ENCODE data around the gene SEMA4F. TPM values are rescaled to one million over a fixed set of nuclear protein-coding genes. Genes with fewer than 3 reads are reported as not detected.

SEMA4F gene
- total RNA-seq, 2 donors from 2014 or later, result 2.0 to 5.3 TPM

DNA sequence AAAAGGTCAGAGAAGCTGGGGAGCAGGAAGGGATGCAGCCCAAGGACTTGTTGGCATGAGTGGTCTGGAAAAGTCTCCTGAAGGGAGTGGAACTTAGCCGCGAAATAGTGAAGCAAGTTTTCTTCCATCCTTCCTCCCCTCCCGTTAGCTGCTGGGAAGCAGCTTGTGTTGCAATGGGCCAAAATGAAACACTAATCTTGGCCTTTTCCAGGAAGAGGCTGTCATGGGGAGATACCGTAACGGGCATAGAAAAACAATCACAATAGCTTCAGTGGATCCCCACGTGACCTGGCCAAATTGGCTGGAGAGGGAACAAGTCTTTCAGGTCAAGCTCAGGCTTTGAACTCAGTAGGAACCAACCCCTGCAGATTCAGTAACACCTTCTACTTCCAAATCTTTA lies 49.3 kb downstream of the SEMA4F start:
- Mint-ChIP-seq H3K9me3 (no peaks in the 10 kb centered on the region), H3K27me3 (peaks cover 11% of the 10 kb centered on the region in 2 donors), H3K36me3 (no peaks in the 10 kb centered on the region), H3K4me1 (ENCODE audit: low read depth in 2 of 2) (no peaks in the 10 kb centered on the region), H3K27ac (no peak overlapping the region), H3K4me3 (no peak overlapping the region)
- DNase-seq (ENCODE audit: low spot score) (no peak), ATAC-seq (no peak)

GRCh38 chr2:74704216-74704615 lies 50.2 kb downstream of the SEMA4F start:
- no peaks in the 10 kb centered on the region for H3K36me3 Mint-ChIP-seq
- no peak overlapping the region for H3K4me3 Mint-ChIP-seq
- H3K4me1 Mint-ChIP-seq (ENCODE audit: low read depth in 2 of 2), result no peaks in the 10 kb centered on the region
- no peak overlapping the region for H3K27ac Mint-ChIP-seq
- no peak for ATAC-seq
- DNase-seq (ENCODE audit: low spot score), result no peak
- H3K27me3 Mint-ChIP-seq, result peaks cover 9 to 11% of the 10 kb centered on the region in 2 donors
- no peaks in the 10 kb centered on the region for H3K9me3 Mint-ChIP-seq

DNA sequence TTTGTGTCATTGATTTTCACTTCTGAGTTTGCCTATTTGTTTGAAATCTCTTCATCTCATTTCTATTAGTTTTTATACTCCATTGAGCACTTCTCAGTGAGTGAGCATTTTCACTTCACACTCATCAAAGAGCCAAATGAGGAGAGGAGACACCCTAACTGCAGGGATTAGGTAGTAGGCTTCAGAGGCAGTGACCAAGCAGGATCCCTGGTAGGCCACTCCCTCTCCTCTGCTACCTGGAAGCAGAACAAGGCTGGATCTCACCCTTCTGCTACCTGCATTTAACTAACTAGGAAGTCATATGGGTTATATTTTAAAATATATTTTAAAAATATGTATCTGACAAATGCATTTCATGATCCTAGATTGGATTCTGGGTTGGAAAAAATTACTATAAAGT lies 52.7 kb downstream of the SEMA4F start:
- ATAC-seq, result no peak
- Mint-ChIP-seq H3K27ac (no peak overlapping the region), H3K4me3 (no peak overlapping the region), H3K27me3 (peaks cover 0 to 3% of the 10 kb centered on the region in 2 donors), H3K4me1 (ENCODE audit: low read depth in 2 of 2) (no peaks in the 10 kb centered on the region), H3K9me3 (no peaks in the 10 kb centered on the region), H3K36me3 (no peaks in the 10 kb centered on the region)
- DNase-seq (ENCODE audit: low spot score), result no peak

DNA sequence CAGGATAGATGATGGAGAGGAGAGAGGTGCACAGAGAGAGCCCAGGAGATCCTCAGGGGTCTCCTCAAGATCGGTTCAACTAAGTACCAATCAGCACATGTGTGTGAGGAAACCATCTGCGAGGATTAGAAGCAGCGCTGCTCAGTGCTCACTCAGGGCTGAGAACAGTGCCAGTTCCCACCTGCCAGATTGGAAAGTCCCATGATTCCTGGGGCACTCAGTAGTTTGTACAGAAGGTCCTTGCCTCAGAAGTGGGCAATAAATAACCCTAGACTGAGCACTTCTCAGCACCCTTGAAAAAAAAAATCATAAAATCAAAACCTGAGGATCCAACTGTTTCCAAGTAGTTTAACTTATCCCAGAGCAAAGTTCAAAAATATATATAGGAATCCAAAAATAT lies 53.8 kb downstream of the SEMA4F start:
- Mint-ChIP-seq H3K36me3 (no peaks in the 10 kb centered on the region), H3K4me1 (ENCODE audit: low read depth in 2 of 2) (no peaks in the 10 kb centered on the region), H3K27ac (no peak overlapping the region), H3K4me3 (no peak overlapping the region), H3K27me3 (peaks cover 0 to 2% of the 10 kb centered on the region in 2 donors), H3K9me3 (no peaks in the 10 kb centered on the region)
- DNase-seq (ENCODE audit: low spot score) (no peak), ATAC-seq (no peak)

DNA sequence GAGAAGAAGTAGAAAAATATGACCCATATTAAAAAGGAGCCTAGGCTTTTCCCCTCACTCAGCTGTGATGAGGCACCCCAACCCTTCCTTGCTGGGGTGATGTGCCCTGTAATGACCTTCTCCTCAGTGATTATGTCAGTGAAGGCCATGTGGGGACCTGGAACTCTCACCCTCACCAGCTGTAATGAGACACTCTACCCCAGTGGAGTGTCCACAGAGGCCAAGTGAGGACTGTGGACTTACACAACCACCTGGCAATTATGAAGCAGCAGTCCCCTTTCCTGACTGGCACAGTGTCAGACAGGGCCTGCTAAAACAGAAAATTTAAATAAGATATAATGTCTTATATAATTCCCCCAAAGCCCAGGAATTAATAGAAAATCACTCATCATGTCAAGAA lies 54.2 kb downstream of the SEMA4F start:
- Mint-ChIP-seq H3K4me3 (no peak overlapping the region), H3K27me3 (peaks cover 0 to 2% of the 10 kb centered on the region in 2 donors), H3K27ac (no peak overlapping the region), H3K9me3 (no peaks in the 10 kb centered on the region), H3K36me3 (no peaks in the 10 kb centered on the region), H3K4me1 (ENCODE audit: low read depth in 2 of 2) (no peaks in the 10 kb centered on the region)
- DNase-seq (ENCODE audit: low spot score) (no peak), ATAC-seq (no peak)

GRCh38 chr2:74708883-74709282 lies 54.8 kb downstream of the SEMA4F start:
- DNase-seq (ENCODE audit: low spot score) (no peak), ATAC-seq (no peak)
- Mint-ChIP-seq H3K36me3 (no peaks in the 10 kb centered on the region), H3K27ac (no peak overlapping the region), H3K4me3 (no peak overlapping the region), H3K9me3 (no peaks in the 10 kb centered on the region), H3K4me1 (ENCODE audit: low read depth in 2 of 2) (no peaks in the 10 kb centered on the region), H3K27me3 (peaks cover 0 to 2% of the 10 kb centered on the region in 2 donors)

GRCh38 chr2:74712223-74713053 lies 58.4 kb downstream of the SEMA4F start:
- H3K4me3 Mint-ChIP-seq, result no peak overlapping the region
- no peak for ATAC-seq
- no peak overlapping the region for H3K27ac Mint-ChIP-seq
- H3K9me3 Mint-ChIP-seq, result no peaks in the 10 kb centered on the region
- DNase-seq (ENCODE audit: low spot score), result no peak
- H3K36me3 Mint-ChIP-seq, result no peaks in the 10 kb centered on the region
- peaks cover 4 to 8% of the 10 kb centered on the region in 2 donors for H3K4me1 Mint-ChIP-seq (ENCODE audit: low read depth in 2 of 2)
- H3K27me3 Mint-ChIP-seq, result peaks cover 5 to 7% of the 10 kb centered on the region in 2 donors

DNA sequence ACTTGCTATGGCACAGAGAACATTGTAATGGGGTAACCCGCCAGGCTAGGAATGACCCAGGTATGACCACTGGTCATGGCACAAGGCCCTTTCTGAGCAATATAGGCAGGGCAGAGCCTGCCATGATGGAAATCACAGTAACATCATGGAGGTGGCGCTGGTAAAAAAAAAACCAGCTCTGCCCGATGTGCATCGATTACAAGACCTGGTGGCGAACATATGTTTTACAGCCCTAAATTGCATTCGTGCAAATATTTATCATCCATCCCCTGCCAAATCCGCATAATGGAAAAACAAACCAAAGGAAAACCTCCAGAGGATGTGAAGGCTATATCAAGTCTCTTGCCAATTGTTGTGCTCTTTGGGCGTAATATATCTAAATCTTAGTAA lies 60.6 kb downstream of the SEMA4F start:
- Mint-ChIP-seq H3K4me3 (peak overlapping the region; percentile 79), H3K36me3 (no peaks in the 10 kb centered on the region), H3K27ac (no peak overlapping the region), H3K4me1 (ENCODE audit: low read depth in 2 of 2) (peaks cover 4 to 8% of the 10 kb centered on the region in 2 donors), H3K27me3 (peaks cover 5 to 7% of the 10 kb centered on the region in 2 donors), H3K9me3 (no peaks in the 10 kb centered on the region)
- ATAC-seq, result no peak
- no peak for DNase-seq (ENCODE audit: low spot score)

- Mint-ChIP-seq H3K4me3 (peak overlapping the region; percentile 79), H3K9me3 (no peaks in the 10 kb centered on the region), H3K27ac (no peak overlapping the region), H3K27me3 (peaks cover 5 to 7% of the 10 kb centered on the region in 2 donors), H3K36me3 (no peaks in the 10 kb centered on the region), H3K4me1 (ENCODE audit: low read depth in 2 of 2) (peaks cover 4 to 8% of the 10 kb centered on the region in 2 donors)
- DNase-seq (ENCODE audit: low spot score) (peak; percentile 88), ATAC-seq (peak; percentile 94 to 97)
Measured at GRCh38 chr2:74715081-74715791, 61.2 kb downstream of the SEMA4F start.

- peak overlapping the region; percentile 70 for H3K4me3 Mint-ChIP-seq
- H3K27ac Mint-ChIP-seq, result no peak overlapping the region
Measured at GRCh38 chr2:74715880-74716279, 61.8 kb downstream of the SEMA4F start.

GRCh38 chr2:74719066-74719465 lies 65.0 kb downstream of the SEMA4F start:
- Mint-ChIP-seq H3K9me3 (no peaks in the 10 kb centered on the region), H3K4me1 (ENCODE audit: low read depth in 2 of 2) (peaks cover 4 to 8% of the 10 kb centered on the region in 2 donors), H3K27me3 (peaks cover 7 to 10% of the 10 kb centered on the region in 2 donors), H3K27ac (no peak overlapping the region), H3K36me3 (no peaks in the 10 kb centered on the region), H3K4me3 (no peak overlapping the region)
- DNase-seq (ENCODE audit: low spot score), result no peak
- ATAC-seq, result no peak

More at GRCh38 chr2:74715880-74716279, 61.8 kb downstream of the SEMA4F start:
- H3K27me3 Mint-ChIP-seq, result peaks cover 5 to 7% of the 10 kb centered on the region in 2 donors
- no peak for DNase-seq (ENCODE audit: low spot score)
- H3K4me1 Mint-ChIP-seq (ENCODE audit: low read depth in 2 of 2), result peaks cover 4 to 8% of the 10 kb centered on the region in 2 donors
- H3K9me3 Mint-ChIP-seq, result no peaks in the 10 kb centered on the region
- ATAC-seq, result no peak
- no peaks in the 10 kb centered on the region for H3K36me3 Mint-ChIP-seq

GRCh38 chr2:74721316-74721715 lies 67.3 kb downstream of the SEMA4F start:
- ATAC-seq, result no peak
- Mint-ChIP-seq H3K4me1 (ENCODE audit: low read depth in 2 of 2) (no peaks in the 10 kb centered on the region), H3K27me3 (peaks cover 0 to 7% of the 10 kb centered on the region in 2 donors), H3K9me3 (no peaks in the 10 kb centered on the region), H3K36me3 (no peaks in the 10 kb centered on the region), H3K27ac (no peak overlapping the region), H3K4me3 (no peak overlapping the region)
- no peak for DNase-seq (ENCODE audit: low spot score)

DNA sequence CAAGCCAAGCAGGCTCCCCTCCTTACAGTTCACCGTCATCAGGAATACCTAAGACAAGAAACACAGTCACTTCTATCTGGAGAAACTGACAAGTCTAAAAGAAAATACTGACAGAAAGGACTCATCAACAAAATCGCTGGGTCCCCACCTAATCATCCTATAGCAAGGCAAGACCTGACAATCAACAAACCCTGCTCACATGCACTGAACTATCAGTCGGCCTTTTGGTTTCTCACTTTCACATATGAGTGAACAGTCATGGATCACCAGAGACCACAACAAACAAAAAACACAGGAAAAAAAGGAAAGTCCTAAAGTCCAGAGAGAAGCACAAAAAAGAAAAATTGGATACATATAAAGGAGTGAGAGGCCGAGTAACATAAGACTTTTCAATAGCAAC lies 70.4 kb downstream of the SEMA4F start:
- no peak for DNase-seq (ENCODE audit: low spot score)
- Mint-ChIP-seq H3K36me3 (no peaks in the 10 kb centered on the region), H3K4me3 (no peak overlapping the region), H3K4me1 (ENCODE audit: low read depth in 2 of 2) (no peaks in the 10 kb centered on the region), H3K9me3 (no peaks in the 10 kb centered on the region), H3K27ac (no peak overlapping the region), H3K27me3 (peaks cover 12 to 25% of the 10 kb centered on the region in 2 donors)
- no peak for ATAC-seq

- Mint-ChIP-seq H3K9me3 (no peaks in the 10 kb centered on the region), H3K36me3 (no peaks in the 10 kb centered on the region), H3K27me3 (peaks cover 12 to 27% of the 10 kb centered on the region in 2 donors), H3K4me1 (ENCODE audit: low read depth in 2 of 2) (no peaks in the 10 kb centered on the region), H3K4me3 (no peak overlapping the region), H3K27ac (no peak overlapping the region)
- no peak for ATAC-seq
- DNase-seq (ENCODE audit: low spot score), result no peak
Measured at GRCh38 chr2:74725287-74725686, 71.2 kb downstream of the SEMA4F start.

All from natural killer cell treated with Interleukin-12 subunit alpha and Interleukin-12 subunit beta and Interleukin-15 and Interleukin-18, amount 100 ng/mL, for 72 hours (primary cell).